Cerebellar cortex (tissue), 1 donor: ENCODE data around the gene SUCLG1.

ENCODE experiments used
- DNase-seq: peaks from one replicate; pipeline ENCODE4 v3.0.0-alpha.2; 2015; ENCODE audit warnings: low spot score

Gene SUCLG1

DNA sequence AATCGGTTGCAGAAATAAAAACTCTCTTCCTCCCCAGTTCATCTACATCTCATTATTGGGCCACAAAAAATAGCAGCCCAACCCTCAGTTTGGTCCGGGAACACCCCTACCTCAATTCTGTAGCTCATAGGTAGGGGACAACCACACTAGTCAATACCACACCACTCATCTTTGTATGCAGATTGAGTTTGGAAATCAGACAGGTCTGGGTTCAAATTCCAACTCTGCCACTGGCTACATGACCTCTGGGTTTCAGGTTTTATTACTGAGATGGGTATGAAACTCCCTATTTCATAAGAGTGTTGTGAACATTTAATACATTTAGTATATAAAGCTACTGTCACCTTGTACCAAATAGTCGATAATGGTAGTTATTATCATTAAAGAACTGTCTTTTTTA is 2.2 kb upstream of the SUCLG1 start:
- DNase-seq, result no peak

DNA sequence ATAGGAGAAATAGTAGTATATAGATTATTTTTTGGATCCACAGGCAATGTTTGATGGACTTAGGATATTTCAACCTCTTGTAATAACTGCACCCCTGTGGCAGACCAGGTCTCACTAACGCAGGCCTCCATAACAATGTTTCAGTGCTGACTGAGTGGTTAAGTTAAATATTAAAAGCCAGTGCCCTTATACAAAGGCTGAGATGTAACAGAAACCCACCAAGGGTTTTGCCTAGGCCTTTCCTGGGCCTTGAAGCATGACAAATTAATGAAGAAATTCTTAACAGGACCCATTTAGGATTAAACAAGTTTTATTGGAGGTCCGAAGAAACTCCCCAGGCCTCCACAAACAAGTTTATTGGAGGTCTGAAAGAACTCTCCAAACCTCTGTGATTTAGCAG is 1.6 kb upstream of the SUCLG1 start:
- DNase-seq, result no peak

DNA sequence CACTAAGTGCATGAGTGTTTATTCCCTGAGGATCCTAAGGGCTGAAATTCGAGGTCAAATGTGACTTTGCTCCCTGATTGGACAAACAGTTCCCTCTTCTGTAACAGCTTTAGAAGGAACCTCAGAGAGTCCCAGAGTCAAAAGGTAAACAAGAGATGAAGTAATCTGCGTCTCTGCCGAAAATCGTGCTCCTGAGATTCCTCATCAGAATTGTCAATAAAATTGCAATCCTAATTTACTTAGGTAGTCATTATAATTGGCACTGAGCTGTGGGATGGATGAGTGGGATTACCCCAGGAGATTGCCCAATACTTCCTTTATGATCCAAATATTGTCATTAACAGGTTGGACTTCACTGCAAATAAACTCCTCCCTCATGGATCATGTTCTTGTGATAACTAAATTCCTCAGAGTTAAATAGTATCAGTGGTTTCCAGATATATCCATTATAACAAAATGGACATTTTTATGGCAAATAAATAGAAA is 907 bp upstream of the SUCLG1 start:
- DNase-seq, result no peak

DNA sequence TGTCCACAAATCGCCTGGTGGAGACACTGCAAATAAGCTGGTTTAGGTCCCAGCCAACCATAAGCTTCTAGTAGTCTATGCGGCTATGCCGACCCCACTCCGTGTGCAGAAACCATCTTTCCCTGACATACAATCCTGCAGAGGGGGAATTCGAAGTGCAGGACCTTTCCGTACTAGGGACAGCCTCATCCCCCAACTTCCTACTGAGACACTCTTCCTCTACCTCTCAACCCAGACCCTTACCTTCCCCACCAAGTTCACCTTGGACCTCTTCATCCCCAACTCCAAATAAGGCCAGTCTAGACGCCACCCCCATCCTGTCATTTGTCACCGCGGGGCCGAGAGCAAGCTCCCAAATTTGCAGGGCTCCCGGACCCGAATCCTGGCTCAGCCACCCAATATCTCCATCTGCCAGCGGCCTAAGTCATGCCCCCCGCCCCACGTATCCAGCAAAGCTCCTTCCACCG is 496 bp downstream of the SUCLG1 start:
- peak; percentile 24 for DNase-seq

DNA sequence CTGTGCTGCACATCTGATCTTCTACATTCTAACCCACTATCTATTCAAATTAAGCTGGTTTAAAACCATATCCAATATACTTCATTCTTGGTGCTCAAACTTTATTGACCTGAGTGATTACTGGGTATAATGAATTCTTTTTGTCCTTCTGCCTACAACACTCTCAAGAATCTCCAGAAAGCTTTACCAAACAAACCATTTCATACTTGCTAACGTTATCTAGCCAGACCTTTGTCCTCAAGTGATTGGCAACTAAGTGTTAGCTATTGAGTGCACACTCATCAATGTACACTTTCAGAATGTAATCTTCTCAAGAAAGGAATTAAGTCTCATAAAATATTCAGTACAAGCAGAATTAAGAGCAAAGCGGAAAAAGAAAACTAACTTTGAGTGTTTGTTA is 1.4 kb downstream of the SUCLG1 start:
- DNase-seq, result no peak

DNA sequence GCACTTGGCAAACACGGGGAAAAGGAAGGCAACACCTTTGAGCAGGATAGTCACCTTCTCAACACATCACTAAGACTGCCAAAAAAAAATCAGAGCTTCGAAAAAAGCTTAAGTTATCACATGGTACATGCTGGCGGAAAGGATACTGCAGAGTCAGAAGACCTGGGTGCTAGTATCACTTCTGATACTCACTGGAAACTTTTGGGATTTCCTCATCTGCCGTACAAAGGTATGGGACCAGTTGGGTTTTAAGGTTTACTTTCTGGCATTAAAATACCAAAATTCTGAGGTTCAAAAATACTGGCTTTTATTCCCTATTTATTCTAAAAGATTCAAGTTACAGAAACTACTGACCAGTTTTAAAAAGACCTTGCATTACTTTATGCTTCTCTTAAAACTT is 2.9 kb downstream of the SUCLG1 start:
- no peak for DNase-seq

DNA sequence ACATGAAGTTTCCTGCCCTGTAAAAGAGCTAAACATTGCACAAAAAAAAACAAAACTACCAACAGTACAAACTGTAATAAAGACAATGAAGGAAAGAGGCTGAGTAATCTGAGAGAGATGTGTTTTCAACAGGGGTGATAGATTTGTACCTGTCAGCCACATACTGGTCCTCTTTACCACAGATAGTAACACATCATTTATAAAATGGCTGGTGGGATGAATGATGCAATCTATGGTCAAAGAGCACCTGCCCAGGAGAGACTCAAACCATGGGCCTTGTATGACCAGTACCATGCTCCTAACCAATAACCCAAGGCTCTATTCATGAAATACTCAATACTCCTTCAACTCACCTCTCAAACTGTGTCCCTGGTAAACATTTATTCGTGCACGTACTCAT is 4.5 kb downstream of the SUCLG1 start:
- no peak for DNase-seq

DNA sequence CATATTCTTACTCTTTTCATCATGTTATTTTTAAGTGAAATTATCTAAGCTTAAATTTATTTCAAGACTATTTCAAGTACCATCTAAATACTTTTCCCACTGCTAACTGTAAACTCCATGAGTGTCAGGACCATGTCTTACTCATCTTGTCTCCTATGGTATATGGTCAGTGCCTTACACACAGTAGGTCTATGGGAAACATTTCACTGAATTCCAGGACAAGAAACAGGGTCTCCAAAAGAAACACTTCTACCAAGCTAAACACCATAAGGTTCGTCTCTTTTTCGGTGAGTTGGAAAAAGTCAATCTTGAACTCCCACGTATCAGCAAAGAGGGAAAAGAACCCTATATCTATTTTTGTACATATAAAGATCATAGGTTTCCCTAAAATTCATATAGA is 6.5 kb downstream of the SUCLG1 start:
- DNase-seq, result no peak

DNA sequence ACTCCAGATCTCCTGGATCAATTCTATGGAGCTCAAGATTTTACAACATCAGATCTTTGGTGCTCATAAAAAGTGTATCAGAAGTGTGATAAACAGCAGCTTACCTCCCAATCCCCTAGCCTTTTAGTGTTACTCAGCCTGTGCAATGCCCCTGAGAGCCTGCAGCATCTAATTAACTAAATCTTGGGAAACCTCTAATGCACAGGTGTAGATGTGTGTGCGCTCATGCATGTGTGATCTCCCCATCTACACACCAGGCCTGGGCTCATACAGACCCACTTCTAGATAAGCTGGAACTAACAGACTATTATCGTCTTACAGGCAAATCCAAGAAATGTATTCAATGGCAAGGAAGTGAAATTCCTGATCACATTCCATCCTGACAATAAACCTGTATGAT is 7.5 kb downstream of the SUCLG1 start:
- no peak for DNase-seq

DNA sequence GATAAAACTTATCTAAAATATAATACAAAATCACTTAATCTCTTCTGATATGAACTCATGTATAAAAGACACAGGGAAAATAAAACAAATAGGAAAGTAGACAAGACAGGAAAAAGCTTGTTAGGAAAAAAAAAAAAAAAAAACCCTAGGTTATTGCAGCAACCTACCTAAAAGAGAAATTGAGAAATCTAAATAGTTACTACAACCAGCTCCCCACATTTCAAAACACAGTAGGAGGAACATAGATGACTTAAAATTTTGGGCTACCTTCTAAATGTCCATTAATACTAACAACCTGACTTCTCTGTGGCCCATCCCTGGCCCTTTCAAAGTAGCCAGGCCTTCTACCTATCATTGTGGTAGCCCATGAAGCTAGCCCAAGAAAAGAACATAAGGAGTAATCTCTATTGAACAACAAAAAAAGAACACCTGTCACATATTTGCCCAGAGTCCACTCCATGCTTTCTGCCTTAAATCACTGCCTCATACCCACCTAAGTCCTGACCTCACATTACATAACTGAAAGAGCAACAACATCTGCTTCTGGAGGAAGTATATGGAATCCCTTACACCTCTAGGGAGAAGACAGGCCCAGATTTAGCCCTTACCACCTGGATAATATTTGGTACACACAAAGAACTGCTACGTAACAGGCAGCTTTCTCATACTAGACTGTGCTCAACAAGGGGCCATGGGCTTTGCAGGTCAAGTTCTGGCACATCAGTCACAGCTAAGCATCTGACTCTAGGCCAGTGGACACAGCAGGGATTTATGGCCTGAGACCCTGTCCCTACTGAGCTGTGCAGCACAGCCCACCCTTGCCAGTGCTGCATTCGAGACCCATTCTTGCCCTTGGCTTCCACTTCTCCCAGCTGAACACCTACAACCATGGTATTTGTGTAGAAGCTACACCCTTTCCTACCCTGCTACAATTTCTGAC is 8.5 kb downstream of the SUCLG1 start:
- peak; percentile 8 for DNase-seq

DNA sequence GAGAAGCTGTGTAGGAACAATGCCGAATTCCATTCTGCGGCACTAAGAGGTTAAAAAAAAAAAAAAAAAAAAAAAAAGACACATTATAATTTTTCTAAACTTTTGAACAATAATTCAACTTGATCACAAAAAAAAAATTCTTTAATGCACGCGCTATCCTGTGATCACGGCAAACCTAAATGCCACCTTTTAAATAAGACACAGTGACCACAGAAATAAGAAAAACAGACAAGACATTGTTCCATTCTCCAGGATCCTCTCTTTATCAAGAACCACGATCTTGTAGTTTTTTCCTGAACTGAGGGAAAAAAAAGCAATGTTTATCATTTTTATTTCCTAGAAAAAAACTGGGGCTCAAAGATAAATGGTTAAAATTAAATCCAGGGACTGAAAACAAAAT is 9.4 kb downstream of the SUCLG1 start:
- DNase-seq, result no peak

DNA sequence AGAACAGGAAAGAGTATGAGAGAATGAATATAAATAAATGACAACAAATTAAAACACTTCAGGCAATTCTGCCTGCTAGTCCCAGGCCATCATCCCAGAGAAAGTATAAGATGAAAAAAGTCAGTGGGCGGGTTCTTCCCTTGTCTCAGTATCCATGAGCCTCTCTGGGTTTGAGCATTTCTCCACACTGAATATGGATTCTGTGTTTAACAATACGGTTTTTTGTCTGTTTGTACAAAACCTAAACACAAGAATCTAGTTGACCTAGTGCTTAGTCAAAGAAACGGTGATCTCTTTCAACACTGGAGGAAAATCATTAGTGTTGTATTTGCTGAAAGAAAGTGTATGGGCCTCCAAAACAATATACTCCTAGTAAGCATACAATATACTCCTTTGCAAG is 10.0 kb downstream of the SUCLG1 start:
- DNase-seq, result no peak

DNA sequence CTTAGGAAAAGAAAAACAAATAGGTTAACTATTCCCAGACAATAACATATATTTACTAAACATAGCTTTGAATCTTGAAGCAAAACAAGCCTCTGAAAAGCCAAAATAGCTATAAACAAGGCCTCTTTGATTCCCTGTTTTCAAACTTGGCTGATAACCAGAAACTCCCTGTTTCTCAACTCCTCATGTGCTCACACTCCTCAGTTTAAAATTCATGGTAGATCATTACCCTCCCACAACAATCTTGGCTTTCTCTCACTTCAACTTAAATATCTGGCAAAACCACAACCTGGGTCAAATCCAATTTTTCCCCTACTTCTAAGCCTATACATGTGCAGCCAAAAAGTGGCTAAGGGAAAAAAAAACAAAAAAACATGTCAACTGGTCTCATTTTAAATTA is 15.6 kb downstream of the SUCLG1 start:
- DNase-seq, result no peak

DNA sequence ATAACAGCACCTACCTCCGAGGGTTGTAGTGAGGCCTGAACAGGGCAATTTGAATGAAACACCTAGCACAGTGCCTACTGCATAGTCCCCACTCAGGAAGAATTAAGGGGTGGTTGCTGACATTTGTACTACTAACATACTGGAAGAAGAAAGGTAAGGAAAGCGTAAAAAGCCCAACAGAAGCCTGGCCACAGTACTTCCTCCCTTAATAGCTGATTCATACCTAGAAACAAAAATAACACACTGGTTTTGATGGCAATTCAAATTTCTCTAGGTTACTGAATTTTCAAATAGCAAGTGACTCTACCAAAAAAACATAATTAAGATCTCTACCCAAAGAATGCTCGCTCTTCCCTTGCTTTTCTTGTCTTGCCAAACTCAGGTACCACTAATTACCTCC is 16.2 kb downstream of the SUCLG1 start:
- no peak for DNase-seq

DNA sequence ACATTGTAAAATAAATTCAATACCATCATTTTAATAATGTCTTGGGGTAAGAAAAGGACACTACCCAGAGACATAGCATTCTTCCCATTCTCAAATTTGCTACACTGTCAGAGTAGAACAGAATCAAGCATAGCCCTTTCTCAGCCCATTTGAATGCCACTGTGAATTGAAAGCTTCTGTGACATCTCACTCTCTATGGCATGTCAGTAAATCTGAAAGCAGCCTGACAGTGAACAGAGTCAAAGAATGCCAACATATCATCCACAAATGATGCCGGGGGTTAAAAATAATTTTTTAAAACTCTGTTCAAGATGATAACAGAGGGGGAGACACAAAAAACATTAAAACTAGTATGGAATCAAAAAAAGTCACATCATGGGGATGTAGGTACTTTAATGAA is 17.6 kb downstream of the SUCLG1 start:
- no peak for DNase-seq

DNA sequence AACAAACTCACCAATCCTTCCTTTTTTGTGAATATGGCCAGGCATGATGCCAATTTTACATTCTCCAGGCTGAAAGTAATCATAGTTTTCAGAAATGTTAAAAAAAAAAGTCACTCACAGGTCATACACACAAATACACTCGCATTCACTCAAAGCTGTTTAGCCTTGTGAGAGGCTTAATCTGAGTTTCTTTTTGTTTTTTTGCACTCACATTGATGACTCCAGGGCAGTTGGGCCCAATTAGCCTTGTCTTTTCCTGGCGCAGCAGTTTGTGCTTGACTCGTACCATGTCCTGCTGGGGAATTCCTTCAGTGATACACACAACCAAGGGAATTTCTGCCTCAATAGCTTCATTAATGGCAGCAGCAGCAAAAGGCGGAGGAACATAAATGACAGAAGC is 18.0 kb downstream of the SUCLG1 start:
- DNase-seq, result no peak

DNA sequence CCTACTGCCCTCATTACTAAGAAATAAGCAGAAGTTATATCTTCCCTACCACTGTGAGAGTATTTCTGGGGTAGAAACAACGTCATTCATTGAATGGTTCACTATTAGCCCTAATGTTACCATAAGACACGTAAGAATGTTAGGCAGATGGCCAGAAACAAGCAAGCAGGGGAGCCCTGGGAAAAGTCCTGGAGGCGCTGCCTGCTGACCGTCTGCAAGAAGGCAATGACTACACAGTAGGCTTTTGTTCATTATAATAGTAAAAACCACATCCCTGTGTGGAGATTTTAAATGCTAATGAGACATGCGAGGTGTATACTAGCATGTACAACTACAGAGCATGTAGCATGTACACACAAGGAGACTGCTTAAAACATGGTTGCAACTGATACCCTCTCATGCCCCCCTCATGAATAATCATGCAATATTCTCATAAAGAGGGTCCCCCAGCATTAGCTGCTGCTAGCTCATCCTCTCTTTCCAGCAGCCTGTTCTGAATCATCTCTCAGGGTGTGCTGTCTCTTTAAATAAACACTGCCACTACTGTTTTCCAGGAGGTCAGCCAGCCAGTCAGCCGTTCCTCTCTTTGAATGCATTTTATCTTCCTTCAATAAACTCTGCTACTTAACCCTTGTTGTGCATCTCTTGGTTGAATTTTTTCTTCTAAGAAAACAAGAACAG is 23.6 kb downstream of the SUCLG1 start:
- no peak for DNase-seq

DNA sequence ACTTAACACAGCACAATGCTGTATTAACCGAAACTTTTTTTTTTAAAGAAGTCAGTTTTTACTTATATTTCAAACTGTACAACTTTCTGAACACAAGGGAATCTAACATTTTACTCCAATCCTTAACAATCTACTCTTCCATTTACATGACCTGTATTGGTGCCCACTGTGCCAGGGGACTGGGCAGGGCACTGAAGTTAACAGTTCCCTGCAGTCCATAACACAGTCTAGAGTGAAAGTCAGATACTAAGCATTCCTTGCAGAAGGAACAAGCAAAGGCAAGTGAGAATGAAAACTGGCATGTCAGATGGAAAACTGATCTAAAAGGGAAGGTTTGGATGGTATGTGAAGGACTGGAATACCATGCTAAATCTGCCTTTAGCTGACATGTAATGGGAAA is 29.8 kb downstream of the SUCLG1 start:
- no peak for DNase-seq

DNA sequence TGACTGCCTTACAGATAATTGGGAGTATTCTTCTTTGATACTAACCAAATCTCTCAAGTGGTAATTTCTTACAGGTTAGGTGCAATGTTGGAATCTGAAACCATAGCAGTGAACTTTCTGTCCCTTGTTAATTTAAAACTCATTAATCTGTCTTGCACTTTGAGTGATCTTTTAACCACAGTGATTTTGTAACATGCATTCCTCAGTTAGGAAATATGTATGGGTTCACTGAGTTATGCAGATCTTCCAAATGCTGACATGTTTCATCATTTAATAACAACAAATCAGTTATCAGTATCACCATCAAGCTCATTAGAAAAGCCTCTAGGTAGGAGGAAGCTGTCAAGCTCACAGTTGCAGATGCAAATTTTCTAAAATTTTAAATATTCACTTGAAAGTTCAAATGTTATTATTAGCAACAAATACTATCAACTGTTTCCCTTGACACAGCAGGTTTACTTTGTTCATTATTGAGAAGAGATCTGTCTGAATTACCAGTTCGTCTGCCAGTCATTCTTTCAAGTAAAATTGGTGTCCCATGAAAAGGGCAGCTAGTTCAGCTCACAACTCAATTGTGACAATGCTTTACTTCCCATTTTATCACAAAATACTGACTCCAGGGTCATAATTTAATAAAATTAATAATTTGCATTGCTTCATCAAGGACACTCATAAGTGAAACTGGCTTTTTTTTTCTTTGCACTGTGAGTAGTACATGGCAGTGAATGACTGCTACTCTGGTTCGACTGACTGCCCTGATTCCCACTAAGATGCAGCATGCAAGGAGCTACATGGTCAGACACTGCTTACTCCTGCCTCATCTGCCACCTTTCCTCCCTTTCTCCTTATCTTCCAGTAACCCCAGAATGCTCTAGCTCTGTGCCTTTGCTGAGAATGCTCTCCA is 31.6 kb downstream of the SUCLG1 start:
- DNase-seq, result no peak

DNA sequence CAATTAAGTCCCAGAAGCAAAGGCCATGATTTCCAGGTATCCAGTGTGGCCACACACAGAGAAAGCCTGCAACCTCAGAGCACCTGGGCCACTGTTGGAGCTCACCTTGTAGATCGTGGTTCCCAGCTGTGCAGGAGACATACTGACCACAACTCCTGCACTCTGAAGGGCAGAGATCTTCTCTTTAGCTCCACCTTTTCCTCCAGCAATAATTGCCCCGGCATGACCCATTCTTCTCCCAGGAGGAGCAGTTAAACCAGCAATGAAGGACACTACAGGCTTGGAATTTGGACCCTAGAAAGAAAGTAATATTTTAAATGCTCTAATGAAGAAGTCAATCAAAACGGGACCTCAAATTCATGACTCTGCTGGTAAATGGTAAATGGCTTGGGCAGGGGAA is 33.8 kb downstream of the SUCLG1 start:
- no peak for DNase-seq

DNA sequence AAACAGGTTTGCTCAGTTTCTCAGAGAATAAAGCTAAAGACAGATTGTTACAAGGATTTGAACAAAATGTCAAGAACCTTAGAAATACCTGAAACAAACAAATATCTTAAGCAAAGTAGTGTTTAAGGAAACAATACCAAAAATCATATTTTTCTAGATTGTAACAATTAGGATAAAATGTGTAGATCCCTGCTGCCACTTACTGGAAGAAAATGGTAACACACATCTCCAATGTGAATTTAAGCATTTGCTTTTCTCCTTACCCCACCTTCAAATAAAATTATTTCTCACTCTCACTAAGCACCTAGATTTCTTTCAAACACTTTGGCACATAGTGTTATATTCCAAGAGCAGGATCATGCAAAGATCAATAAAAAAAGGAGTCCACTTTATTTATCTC is 34.9 kb downstream of the SUCLG1 start:
- DNase-seq, result peak; percentile 22

DNA sequence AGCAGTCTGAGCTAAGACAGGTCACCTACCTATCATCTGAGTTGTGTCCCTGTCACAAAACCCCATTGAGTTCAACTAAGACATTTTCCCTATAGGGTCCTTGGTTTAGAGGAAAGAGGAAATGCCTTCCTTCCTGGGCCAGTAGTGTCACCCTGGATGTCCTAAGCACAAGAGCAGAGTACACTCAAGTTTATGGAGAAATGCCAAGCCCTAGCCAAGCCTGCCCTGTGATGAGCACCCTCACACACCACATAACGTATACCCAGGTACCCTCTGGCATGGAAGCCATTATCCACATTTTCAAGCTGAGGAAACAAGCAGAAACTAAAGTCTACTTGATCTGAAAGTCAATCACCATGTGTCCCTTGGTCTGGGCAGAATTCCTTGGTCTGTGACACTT is 37.3 kb downstream of the SUCLG1 start:
- no peak for DNase-seq
